SW480 (cell line): ENCODE results near the gene HTT.

ENCODE experiments used
- DNase-seq: peaks from one replicate; pipeline ENCODE4 v3.0.0-alpha.2; 2016; ENCODE audit warnings: low spot score

HTT gene

GRCh38 chr4:3235581-3235980, 161.1 kb downstream of the HTT start:
- DNase-seq, result no peak

GRCh38 chr4:3236326-3236878, 161.9 kb downstream of the HTT start:
- no peak for DNase-seq

- no peak for DNase-seq
Measured at GRCh38 chr4:3237266-3237665, 162.8 kb downstream of the HTT start.

- no peak for DNase-seq
Measured at GRCh38 chr4:3237712-3238560, 163.5 kb downstream of the HTT start.

GRCh38 chr4:3238721-3239120, 164.2 kb downstream of the HTT start:
- no peak for DNase-seq

GRCh38 chr4:3239303-3239702, 164.8 kb downstream of the HTT start:
- no peak for DNase-seq

- DNase-seq, result no peak
Measured at GRCh38 chr4:3239998-3240920, 165.8 kb downstream of the HTT start.

- DNase-seq, result no peak
Measured at GRCh38 chr4:3240936-3241522, 166.5 kb downstream of the HTT start.

- no peak for DNase-seq
Measured at GRCh38 chr4:3241898-3242524, 167.5 kb downstream of the HTT start.

- no peak for DNase-seq
Measured at GRCh38 chr4:3243136-3243780, 168.8 kb downstream of the HTT start.

- no peak for DNase-seq
Measured at GRCh38 chr4:3244002-3244401, 169.5 kb downstream of the HTT start.

GRCh38 chr4:3244747-3245146, 170.3 kb downstream of the HTT start:
- DNase-seq, result no peak

- no peak for DNase-seq
Measured at GRCh38 chr4:3245676-3246075, 171.2 kb downstream of the HTT start.

GRCh38 chr4:3246458-3247398, 172.2 kb downstream of the HTT start:
- no peak for DNase-seq

GRCh38 chr4:3247399-3248177, 173.1 kb downstream of the HTT start:
- DNase-seq, result no peak

GRCh38 chr4:3248178-3248480, 173.6 kb downstream of the HTT start:
- no peak for DNase-seq

GRCh38 chr4:3248811-3249661, 174.6 kb downstream of the HTT start, which contains the start of gene MSANTD1:
TSS of gene MSANTD1 (plus strand) at chr4:3249159. CDS start at chr4:3249223, 64 bp downstream.
- no peak for DNase-seq

GRCh38 chr4:3249711-3250437, 175.4 kb downstream of the HTT start:
- DNase-seq, result no peak
